Ishikawa (cell line): Measurements from ENCODE around the gene IGSF9.

Experiments
- CEBPB ChIP-seq: IDR thresholded peaks from 2 replicates; pipeline ENCODE4 v1.6.1; 2012
- CREB1 ChIP-seq: IDR thresholded peaks from 2 replicates; pipeline ENCODE4 v1.6.1; 2012; ENCODE audit warnings: low read depth
- EGR1 ChIP-seq: IDR thresholded peaks from 2 replicates; pipeline ENCODE4 v1.6.1; 2012
- EP300 ChIP-seq: IDR thresholded peaks from 2 replicates; pipeline ENCODE4 v1.6.1; 2012; ENCODE audit warnings: borderline replicate concordance
- FOXM1 ChIP-seq: IDR thresholded peaks from 2 replicates; pipeline ENCODE4 v1.6.1; 2012; ENCODE audit warnings: low read depth, borderline replicate concordance
- MAX ChIP-seq: IDR thresholded peaks from 2 replicates; pipeline ENCODE4 v1.6.1; 2012
- NFIC ChIP-seq: IDR thresholded peaks from 2 replicates; pipeline ENCODE4 v1.6.1; 2012
- RAD21 ChIP-seq: IDR thresholded peaks from 2 replicates; pipeline ENCODE4 v1.6.1; 2012; ENCODE audit warnings: low read depth
- REST ChIP-seq: IDR thresholded peaks from 2 replicates; pipeline ENCODE4 v1.6.1; 2012; ENCODE audit warnings: low read depth, mild to moderate bottlenecking
- TAF1 ChIP-seq: IDR thresholded peaks from 2 replicates; pipeline ENCODE4 v1.6.1; 2012; ENCODE audit warnings: low read depth, mild to moderate bottlenecking
- TCF12 ChIP-seq: IDR thresholded peaks from 2 replicates; pipeline ENCODE4 v1.6.1; 2012; ENCODE audit warnings: low read depth
- TEAD4 ChIP-seq: IDR thresholded peaks from 2 replicates; pipeline ENCODE4 v1.6.1; 2012
- USF1 ChIP-seq: IDR thresholded peaks from 2 replicates; pipeline ENCODE4 v1.6.1; 2012
- YY1 ChIP-seq: IDR thresholded peaks from 2 replicates; pipeline ENCODE4 v1.6.1; 2012; ENCODE audit warnings: low read depth
- ZBTB7A ChIP-seq: IDR thresholded peaks from 2 replicates; pipeline ENCODE4 v1.6.1; 2012; ENCODE audit warnings: low read depth

The IGSF9 gene

GRCh38 chr1:159955456-159955855 lies 10.0 kb upstream of the IGSF9 start:
- TF ChIP-seq CREB1 (no peak), USF1 (no peak), REST (no peak), TAF1 (no peak), ZBTB7A (no peak), NFIC (no peak), YY1 (no peak), EP300 (no peak), MAX (no peak), TCF12 (no peak), FOXM1 (no peak), RAD21 (no peak), CEBPB (no peak), TEAD4 (no peak), EGR1 (no peak)

- TF ChIP-seq NFIC (no peak), CREB1 (no peak), USF1 (no peak), TCF12 (no peak), MAX (no peak), ZBTB7A (no peak), FOXM1 (no peak), TAF1 (no peak), TEAD4 (no peak), REST (no peak), CEBPB (no peak), RAD21 (no peak), EP300 (no peak), EGR1 (no peak), YY1 (no peak)
Measured at GRCh38 chr1:159953536-159954515, 8.4 kb upstream of the IGSF9 start, which contains the start of gene SLAMF9. Gene SLAMF9 (minus strand): TSS chr1:159954237. CDS start chr1:159954137, 100 bp downstream.

GRCh38 chr1:159952932-159953331 lies 7.5 kb upstream of the IGSF9 start:
- TF ChIP-seq NFIC: no peak
- no peak for TF ChIP-seq REST
- TF ChIP-seq ZBTB7A: no peak
- no peak for TF ChIP-seq YY1
- TF ChIP-seq USF1: no peak
- no peak for TF ChIP-seq TAF1
- no peak for TF ChIP-seq EGR1
- TF ChIP-seq MAX: no peak
